Measurements from ENCODE around the gene TSPAN18.
"Not testable (repeated sequence)": the region's sequence is repeated elsewhere in the genome, so short reads cannot be mapped to it uniquely, and the experiment has no call there.

Gene TSPAN18

DNA sequence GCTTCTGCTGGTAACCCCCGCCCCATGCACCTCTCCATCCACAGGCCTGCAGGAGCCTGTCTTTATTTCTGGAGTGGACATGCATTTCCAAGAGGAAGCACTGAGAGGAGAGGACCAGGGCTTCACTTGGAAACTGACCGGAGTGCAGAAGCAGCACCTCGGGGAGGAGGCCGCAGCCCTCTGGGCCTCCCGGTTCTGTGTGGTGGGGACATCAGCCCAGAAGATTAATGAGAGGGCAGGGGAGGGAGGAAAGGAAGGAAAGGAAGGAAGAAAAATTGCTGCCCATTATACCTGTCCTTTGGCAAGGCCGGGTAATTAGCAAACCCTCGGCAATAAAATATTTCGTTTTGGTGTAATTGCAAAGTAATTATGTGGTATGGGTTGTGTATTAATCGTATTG lies 126.9 kb downstream of the TSPAN18 start:
- no peak for DNase-seq

- DNase-seq: no peak
Measured at GRCh38 chr11:44854086-44854485, 127.3 kb downstream of the TSPAN18 start.

GRCh38 chr11:44854741-44855492 lies 128.2 kb downstream of the TSPAN18 start:
- DNase-seq: no peak

DNA sequence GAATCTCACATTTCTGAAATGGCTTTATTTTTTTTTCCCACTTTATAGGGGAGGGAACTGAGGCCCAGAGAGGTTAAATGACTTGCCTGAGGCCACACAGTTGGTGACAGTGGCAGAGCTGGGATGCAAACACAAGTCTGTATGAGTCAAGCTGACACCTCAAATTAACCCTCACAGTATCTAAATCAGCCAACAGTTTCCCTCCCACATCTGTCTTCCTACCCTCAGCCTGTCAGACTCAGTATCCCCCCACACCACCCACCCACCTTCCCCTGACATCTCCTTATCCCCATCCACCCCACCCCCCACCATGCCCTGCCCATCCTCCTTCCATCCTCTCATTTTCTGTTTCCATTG lies 128.7 kb downstream of the TSPAN18 start:
- DNase-seq: no peak

DNA sequence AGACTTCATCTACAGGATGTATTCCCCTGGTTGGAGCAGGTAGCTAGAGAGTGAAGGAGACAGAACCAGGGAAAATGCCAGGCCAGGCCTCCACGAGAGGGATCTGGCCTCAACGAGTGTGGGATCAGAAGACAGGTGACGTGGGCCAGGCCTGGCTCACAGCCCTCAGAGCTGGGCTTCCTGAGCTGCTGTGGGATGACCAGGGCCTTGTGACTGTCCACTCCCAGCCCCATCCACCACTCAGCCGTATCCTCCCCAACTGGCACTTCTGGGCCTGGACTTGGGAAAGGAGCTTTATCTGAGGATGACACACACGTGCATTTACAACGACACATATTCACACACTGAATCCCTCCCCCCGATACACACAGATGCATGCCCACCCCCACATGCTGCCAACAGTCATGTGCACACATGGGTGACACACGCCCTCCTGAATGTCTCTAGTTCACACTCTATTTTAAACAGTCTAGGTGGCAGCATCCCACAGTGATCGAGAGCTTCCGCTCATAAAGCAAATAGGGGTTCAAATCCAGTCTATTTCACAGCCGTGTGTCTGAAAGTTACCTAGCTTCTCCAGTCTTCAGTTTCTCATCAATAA lies 130.8 kb downstream of the TSPAN18 start:
- no peak for DNase-seq

- no peak for DNase-seq
Measured at GRCh38 chr11:44858796-44859527, 132.2 kb downstream of the TSPAN18 start.

- no peak for DNase-seq
Measured at GRCh38 chr11:44859528-44859925, 132.8 kb downstream of the TSPAN18 start.

- no peak for DNase-seq
Measured at GRCh38 chr11:44860346-44860745, 133.6 kb downstream of the TSPAN18 start.

GRCh38 chr11:44861849-44862557 lies 135.2 kb downstream of the TSPAN18 start:
- no peak for DNase-seq

- DNase-seq: no peak
Measured at GRCh38 chr11:44862558-44863101, 135.9 kb downstream of the TSPAN18 start.

- DNase-seq: no peak
Measured at GRCh38 chr11:44863231-44863630, 136.5 kb downstream of the TSPAN18 start.

DNA sequence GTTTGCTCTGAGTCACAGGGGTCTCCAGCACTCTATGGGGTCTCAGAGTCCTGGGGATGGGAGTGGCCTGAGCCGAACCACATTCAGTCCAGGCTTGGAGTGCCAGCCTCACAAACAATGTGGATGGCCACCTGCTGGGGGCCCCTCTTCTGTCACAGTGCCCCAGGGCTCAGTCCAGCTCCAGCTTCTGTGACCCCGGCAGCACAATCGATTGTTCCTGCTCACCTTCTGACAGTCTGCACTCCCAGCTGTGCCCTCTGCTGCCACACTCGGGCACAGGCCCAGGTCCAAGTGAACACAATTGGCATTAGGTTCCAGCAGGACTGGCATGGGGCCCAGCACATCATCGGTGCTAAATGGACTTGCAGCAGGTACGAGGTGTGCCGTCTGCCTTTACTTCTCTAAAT lies 139.1 kb downstream of the TSPAN18 start:
- DNase-seq: no peak

DNA sequence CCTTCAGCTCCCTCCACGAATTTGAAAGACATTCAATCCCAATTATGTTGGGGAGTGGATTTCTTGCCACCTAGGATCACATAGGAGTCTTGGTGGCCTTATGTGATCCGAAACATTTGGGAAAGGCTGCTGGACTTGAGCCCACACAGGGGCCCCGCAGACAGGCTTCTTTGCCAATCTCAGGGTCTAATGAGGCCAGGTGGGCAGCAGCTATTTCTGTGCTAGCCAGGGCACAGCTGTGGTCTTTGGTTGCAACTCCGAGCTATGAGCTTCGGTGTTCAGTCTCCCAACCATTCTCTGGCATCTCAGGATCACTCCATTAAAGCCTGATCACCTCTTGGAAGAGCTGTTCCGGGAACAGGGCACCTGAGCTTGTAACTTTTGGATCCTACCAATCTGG lies 139.5 kb downstream of the TSPAN18 start:
- no peak for DNase-seq

DNA sequence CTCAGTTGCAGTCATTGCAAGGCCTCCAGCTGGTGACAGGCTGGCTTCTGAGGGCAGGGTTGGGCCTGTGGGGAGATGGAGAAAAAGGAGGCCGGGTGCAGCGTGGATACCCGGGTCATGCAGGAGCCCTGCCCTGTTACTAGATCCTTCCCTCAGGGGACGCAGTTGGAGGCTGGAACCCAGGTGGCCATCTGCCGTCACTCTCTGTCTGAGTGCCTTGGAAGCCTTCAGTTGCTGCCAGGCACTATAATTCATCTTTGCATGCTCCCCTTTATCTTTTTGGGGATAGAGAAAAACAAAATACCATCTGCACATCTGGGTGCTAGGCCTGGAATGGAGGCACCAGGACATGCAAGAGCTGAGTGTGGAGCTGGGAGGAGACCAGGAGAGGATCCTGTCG lies 141.3 kb downstream of the TSPAN18 start:
- DNase-seq: peak; percentile 94

DNA sequence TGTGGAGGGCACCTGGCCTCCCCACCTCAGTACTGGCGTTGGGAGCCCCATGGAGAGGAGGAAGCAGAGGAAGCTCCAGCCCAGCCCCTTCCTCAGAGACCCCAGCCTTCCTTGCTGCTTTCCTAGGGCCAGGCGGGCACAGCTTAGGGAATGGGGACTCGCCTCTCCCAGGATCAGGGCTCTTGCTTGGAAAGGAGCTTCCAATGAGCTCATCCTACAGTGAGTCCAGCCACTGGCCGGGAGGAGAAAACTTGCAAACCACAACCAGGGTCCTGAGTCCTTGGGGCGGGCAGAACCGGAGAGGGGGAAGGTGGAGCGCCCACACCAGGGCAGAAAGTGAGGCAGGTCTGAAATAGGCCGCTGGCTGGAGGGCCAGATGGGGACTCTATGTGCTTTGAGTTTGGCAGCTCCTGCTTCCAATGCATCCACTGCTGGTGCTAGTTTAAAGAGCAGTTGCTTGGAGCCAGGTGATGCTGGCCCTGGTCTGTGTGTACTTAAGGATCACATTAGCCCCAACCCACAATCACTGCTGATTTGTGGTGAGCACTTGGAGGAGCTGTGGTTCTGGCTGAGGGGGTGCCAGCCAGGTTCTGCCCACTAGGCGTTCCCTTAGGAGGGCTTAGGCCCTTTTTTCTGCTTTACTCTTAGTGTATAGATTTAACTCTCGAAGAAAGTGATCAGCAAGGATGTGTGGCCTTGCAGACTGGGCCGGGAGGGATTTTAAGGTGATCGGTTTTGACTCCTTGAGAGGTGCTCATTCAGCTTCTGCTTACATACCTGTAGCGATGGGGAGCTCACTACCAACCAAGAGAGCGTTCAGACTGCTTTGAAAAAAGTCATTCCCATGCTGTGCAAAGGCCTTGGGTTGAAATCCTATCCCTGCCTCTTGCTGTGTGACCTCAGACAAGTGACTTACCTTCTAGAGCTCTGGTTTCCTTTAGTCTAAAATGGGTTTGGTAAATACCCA lies 142.0 kb downstream of the TSPAN18 start:
- peak; percentile 29 for DNase-seq

GRCh38 chr11:44870181-44870580 lies 143.4 kb downstream of the TSPAN18 start:
- DNase-seq: no peak

DNA sequence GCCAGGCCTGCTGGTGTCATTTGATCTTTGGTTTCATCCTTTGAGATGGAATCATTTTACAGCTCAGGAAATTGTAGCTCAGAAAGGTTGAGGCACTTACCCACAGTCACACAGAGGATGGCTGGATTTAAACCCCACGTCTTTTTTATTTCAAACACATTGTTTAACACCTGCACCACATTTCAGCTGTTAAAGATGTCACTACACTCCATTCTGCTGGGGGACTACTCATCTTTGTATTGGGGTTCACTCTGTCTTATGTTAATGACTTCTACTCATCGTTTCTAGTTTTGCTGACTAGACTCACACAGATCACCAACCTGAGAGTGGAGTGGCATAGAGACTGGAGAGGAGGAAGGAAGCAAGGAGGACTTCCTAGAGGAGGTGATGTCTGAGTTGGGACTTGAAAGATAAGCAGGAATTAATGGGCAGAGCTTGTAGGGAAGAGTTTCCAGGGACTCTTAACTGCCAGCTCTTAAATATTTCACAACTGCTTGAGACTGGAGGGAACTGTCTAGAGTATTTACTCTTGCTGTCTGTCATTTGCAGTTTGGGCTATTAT lies 143.9 kb downstream of the TSPAN18 start:
- DNase-seq: peak; percentile 36

GRCh38 chr11:44871682-44872081 lies 144.9 kb downstream of the TSPAN18 start:
- DNase-seq: not testable (repeated sequence)

GRCh38 chr11:44872556-44872955 lies 145.8 kb downstream of the TSPAN18 start:
- no peak for DNase-seq

GRCh38 chr11:44873537-44873936 lies 146.8 kb downstream of the TSPAN18 start:
- no peak for DNase-seq

DNA sequence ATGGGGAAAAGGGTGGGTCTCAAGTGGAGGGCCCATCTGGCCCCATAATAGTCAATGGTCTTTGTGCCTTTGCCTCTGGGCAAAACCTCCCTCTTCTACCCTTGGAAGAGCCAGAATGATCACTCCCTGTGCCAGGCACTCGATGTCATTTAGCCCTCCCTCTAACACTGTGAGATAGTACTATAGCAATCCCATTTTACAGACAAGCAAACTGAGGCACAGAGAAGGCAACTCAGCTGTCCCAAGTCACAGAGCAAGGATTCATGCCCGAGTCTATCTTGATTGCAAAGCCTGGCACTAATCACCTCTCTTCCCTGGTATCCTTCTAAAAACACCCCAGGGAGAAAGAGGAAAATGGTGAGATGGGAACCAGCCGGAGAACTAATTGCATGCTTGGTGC lies 147.5 kb downstream of the TSPAN18 start:
- no peak for DNase-seq

DNA sequence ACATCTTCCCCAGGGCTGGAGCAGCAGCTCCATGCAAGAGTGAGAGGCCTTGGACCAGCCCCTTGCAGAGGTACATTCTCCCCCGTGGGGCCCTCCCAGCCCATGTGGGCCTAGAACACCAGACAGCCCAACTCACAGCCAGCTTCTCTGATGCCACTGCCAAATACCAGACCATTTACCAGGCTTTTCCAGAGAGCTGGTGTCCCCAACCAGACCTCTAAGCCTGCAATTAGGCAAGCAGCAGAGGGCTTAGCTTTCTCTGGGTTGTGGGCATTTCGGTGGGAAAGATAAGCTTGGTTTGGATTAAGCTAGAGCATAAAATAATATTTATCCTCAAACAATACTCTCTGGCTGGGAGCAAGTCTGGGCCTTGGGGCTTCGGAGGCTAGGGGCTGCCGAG lies 148.3 kb downstream of the TSPAN18 start:
- no peak for DNase-seq
